Stimulated activated CD4-positive, alpha-beta T cell treated with anti-CD3 and anti-CD28 coated beads, Interleukin-12 subunit alpha, Interleukin-12 subunit beta, amount 100 ng/mL, for 4 hours (primary cell): ENCODE data around the gene ANAPC4.
A peak's percentile ranks its signal among the peaks of the same experiment; 100 is the strongest.

ENCODE experiments used
- DNase-seq: peaks from one replicate; pipeline ENCODE4 v3.0.0-alpha.2; 2020

Gene ANAPC4

GRCh38 chr4:25439918-25440477, 62.9 kb downstream of the ANAPC4 start:
- peak; percentile 24 for DNase-seq

- DNase-seq = no peak
These were observed 63.5 kb downstream of the ANAPC4 start for GRCh38 chr4:25440478-25441030.

- no peak for DNase-seq
These were observed 64.6 kb downstream of the ANAPC4 start for GRCh38 chr4:25441519-25442117.

- DNase-seq = no peak
These were observed 65.8 kb downstream of the ANAPC4 start for GRCh38 chr4:25442863-25443307.

- no peak for DNase-seq
These were observed 66.8 kb downstream of the ANAPC4 start for GRCh38 chr4:25443851-25444250.

GRCh38 chr4:25446611-25447010, 69.5 kb downstream of the ANAPC4 start:
- no peak for DNase-seq

GRCh38 chr4:25448379-25449109, 71.5 kb downstream of the ANAPC4 start:
- no peak for DNase-seq

- no peak for DNase-seq
These were observed 72.2 kb downstream of the ANAPC4 start for GRCh38 chr4:25449270-25449669.

GRCh38 chr4:25449688-25450087, 72.6 kb downstream of the ANAPC4 start:
- no peak for DNase-seq

- DNase-seq = no peak
These were observed 73.4 kb downstream of the ANAPC4 start for GRCh38 chr4:25450491-25450901.

- no peak for DNase-seq
These were observed 74.6 kb downstream of the ANAPC4 start for GRCh38 chr4:25451676-25452075.

- no peak for DNase-seq
These were observed 75.0 kb downstream of the ANAPC4 start for GRCh38 chr4:25452081-25452480.

GRCh38 chr4:25454476-25454875, 77.4 kb downstream of the ANAPC4 start:
- no peak for DNase-seq

GRCh38 chr4:25457053-25457715, 80.1 kb downstream of the ANAPC4 start:
- no peak for DNase-seq

- DNase-seq = no peak
These were observed 90.1 kb downstream of the ANAPC4 start for GRCh38 chr4:25466966-25467697.

- no peak for DNase-seq
These were observed 90.8 kb downstream of the ANAPC4 start for GRCh38 chr4:25467843-25468242.
